Measurements from ENCODE around the gene ZNF70.

DNA sequence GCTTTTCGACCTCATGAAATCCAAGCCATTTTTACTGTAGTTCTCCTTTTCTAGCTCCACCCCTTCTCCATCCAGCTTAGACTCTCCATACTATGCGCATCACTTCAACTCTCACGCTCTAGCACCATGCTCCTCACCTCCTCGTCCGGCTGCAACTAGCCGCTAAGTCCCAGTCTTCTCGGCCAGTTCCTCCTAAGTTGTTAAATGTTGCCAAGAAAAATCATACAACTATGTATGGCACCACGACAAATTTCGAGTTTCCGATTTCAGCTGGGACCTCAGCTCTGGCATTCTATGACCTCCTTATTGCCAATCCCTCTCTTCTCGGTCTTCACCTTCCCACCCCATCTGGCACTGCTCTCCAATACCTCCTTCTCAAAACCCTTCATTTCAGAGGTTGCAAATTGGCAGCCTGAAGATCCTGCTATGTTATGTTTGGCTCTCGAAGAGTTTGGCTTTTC lies 1.0 kb downstream of the ZNF70 start:
- TF ChIP-seq POLR2AphosphoS5 (IDR thresholded peaks at IDR 0.05) = no peak
- TF ChIP-seq, protein P1, sequence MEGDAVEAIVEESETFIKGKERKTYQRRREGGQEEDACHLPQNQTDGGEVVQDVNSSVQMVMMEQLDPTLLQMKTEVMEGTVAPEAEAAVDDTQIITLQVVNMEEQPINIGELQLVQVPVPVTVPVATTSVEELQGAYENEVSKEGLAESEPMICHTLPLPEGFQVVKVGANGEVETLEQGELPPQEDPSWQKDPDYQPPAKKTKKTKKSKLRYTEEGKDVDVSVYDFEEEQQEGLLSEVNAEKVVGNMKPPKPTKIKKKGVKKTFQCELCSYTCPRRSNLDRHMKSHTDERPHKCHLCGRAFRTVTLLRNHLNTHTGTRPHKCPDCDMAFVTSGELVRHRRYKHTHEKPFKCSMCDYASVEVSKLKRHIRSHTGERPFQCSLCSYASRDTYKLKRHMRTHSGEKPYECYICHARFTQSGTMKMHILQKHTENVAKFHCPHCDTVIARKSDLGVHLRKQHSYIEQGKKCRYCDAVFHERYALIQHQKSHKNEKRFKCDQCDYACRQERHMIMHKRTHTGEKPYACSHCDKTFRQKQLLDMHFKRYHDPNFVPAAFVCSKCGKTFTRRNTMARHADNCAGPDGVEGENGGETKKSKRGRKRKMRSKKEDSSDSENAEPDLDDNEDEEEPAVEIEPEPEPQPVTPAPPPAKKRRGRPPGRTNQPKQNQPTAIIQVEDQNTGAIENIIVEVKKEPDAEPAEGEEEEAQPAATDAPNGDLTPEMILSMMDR (IDR thresholded peaks at IDR 0.05) = no peak
- no peak for TF ChIP-seq EP300 (IDR thresholded peaks at IDR 0.05; ENCODE audit: low read depth)
